Measurements from ENCODE around the gene HNF1A. TPM values are rescaled to one million over a fixed set of nuclear protein-coding genes. Genes with fewer than 3 reads are reported as not detected.

The HNF1A gene
- total and polyA plus RNA-seq, 8 donors: 0.89 to 14.5 (median 6.0) TPM

DNA sequence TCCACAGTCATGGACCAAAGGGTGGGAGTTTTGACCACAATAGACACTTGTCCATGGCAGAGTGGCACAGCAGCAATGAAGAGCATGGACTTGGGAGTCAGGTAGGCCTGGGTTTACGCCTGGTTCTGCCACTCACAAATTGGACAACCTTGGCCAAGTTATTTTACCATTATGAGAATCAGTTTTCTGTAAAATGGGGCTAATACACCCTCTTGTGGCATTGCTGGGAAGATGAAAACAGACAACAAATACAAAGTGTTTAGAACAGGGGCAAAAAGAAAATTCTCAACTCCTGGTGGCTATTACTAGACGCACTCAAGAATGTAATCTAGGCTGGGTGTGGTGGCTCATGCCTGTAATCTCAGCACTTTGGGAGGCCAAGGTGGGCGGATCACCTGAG lies 35.4 kb downstream of the HNF1A start:
- 62 to 87% (median 67%) methylated on average over 3 of the region's 3 CpGs for WGBS, 5 donors
- peaks cover 10 to 47% (median 37%) of the 10 kb centered on the region in 4 donors for H3K36me3 ChIP-seq
- no peaks in the 10 kb centered on the region for H3K9me3 ChIP-seq
- no peak overlapping the region for H3K27ac ChIP-seq
- no peak for DNase-seq
- intact Hi-C loops (cut with DNase I; ENCODE audit: low total_unique reads): no loop called here
- H3K27me3 ChIP-seq: no peaks in the 10 kb centered on the region
- H3K4me3 ChIP-seq: no peak overlapping the region
- TF ChIP-seq POLR2A (IDR thresholded peaks at IDR 0.05) (no peak), EP300 (IDR thresholded peaks at IDR 0.05) (no peak), POLR2AphosphoS5 (IDR thresholded peaks at IDR 0.05) (no peak)
- TF ChIP-seq, protein P1, sequence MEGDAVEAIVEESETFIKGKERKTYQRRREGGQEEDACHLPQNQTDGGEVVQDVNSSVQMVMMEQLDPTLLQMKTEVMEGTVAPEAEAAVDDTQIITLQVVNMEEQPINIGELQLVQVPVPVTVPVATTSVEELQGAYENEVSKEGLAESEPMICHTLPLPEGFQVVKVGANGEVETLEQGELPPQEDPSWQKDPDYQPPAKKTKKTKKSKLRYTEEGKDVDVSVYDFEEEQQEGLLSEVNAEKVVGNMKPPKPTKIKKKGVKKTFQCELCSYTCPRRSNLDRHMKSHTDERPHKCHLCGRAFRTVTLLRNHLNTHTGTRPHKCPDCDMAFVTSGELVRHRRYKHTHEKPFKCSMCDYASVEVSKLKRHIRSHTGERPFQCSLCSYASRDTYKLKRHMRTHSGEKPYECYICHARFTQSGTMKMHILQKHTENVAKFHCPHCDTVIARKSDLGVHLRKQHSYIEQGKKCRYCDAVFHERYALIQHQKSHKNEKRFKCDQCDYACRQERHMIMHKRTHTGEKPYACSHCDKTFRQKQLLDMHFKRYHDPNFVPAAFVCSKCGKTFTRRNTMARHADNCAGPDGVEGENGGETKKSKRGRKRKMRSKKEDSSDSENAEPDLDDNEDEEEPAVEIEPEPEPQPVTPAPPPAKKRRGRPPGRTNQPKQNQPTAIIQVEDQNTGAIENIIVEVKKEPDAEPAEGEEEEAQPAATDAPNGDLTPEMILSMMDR (IDR thresholded peaks at IDR 0.05): no peak
- peaks cover 6 to 21% (median 18%) of the 10 kb centered on the region in 4 donors for H3K4me1 ChIP-seq

DNA sequence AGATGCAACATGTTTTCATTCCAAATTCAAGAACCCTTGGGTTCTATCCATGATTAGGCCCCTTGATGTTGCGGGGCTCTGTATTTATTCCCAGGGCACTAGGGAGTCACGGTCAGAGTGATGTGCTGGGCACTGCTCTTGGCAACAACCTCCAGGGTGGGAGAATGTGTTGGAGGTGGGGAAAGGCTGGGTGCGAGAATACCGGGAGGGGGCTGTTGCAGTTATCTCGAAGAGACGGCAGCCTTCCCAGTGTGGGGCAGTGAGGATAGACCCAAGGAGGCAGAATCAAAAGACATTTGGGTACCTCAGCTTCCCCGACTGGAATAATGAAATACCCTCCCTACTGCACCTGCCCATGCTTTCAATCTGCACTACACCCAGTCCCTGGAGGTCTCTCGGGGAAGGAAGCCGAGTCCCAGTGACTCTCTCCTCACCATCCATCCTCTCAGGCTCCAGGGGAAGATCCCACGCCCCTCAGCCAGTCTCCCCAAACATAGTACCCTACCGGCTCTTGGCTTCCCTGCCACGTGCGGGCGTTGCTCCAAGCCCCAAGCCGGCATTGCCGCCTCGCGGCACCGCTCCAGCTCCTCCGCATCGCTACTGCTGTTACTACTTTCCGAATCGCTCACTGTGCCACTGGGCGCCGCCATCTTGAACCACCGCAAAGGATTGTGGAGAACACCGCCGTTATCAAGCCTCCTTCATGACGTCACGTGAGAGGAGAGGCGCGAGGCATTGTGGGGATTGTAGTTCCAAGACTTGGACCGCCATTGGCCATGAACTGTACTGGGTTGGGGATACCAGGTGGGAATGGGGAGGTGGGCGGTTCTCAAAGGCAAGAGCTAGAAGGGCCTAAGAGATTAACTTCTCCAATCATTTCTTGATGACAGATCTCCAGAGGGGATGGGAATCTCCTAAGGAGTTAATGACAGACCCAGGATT lies 37.8 kb downstream of the HNF1A start, which contains the start of gene C12orf43:
Gene C12orf43 (minus strand): TSS at position 663 of the 942 bp plus-strand sequence. CDS start 13 bp downstream, at position 650.
- WGBS, 5 donors: 0 to 1% (median 0%) methylated on average over 32 to 34 of the region's 34 CpGs
- peak within 1 kb of the TSS; percentile 61 to 88 (median 80) for H3K27ac ChIP-seq

DNA sequence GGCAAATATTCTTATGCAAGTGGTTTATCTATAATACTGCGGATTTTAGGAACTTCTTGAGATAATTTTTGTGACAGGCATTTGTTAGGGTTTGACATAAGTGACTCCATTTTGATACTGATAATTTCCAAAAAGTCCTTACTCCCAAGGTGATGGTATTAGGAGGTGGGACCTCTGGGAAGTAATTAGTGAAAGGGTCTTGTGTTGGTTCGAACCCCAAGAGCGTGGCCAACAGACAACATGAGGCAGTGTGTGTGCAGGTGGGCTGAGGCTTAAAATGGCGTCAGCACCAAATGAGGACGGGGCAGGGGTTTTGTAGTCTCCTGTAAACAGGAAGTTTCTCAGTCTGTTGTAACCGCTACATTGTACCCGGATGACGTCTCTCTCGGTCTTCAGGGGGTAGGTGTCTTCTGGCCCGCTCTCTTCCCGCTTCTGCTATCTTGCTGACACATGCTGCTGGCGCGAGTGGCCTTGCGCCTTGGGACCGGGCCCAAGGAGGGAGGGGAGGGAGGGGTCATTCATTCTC lies 39.7 kb downstream of the HNF1A start:
- intact Hi-C loops (cut with DNase I; ENCODE audit: low total_unique reads): no loop called here
- no peak for DNase-seq
- no peak for TF ChIP-seq POLR2A (IDR thresholded peaks at IDR 0.05)
- TF ChIP-seq EP300 (IDR thresholded peaks at IDR 0.05): no peak
- no peak for TF ChIP-seq POLR2AphosphoS5 (IDR thresholded peaks at IDR 0.05)
- no peak overlapping the region for H3K4me3 ChIP-seq
- WGBS, 5 donors: 81 to 90% (median 89%) methylated on average over 15 of the region's 15 CpGs
- no peak overlapping the region for H3K27ac ChIP-seq
- H3K4me1 ChIP-seq: peaks cover 6 to 30% (median 13%) of the 10 kb centered on the region in 4 donors
- H3K36me3 ChIP-seq: peaks cover 0 to 13% (median 7%) of the 10 kb centered on the region in 4 donors
- H3K9me3 ChIP-seq: no peaks in the 10 kb centered on the region
- H3K27me3 ChIP-seq: no peaks in the 10 kb centered on the region

More for the DNA sequence above, 37.8 kb downstream of the HNF1A start, which contains the start of gene C12orf43:
- peaks cover 0 to 26% (median 17%) of the 10 kb centered on the region in 4 donors for H3K36me3 ChIP-seq
- peaks cover 6 to 20% (median 13%) of the 10 kb centered on the region in 4 donors for H3K4me1 ChIP-seq
- H3K9me3 ChIP-seq: no peaks in the 10 kb centered on the region
- TF ChIP-seq POLR2AphosphoS5 (IDR thresholded peaks at IDR 0.05) (peak; percentile 64 to 91 (median 88)), EP300 (IDR thresholded peaks at IDR 0.05) (no peak)
- TF ChIP-seq, protein P1 (IDR thresholded peaks at IDR 0.05): peak in 1 of 7 experiments; percentile 30
- intact Hi-C loops (cut with DNase I; ENCODE audit: low total_unique reads): no loop called here
- peak; percentile 92 to 97 for DNase-seq
- no peaks in the 10 kb centered on the region for H3K27me3 ChIP-seq
- peak within 1 kb of the TSS; percentile 68 to 99 (median 88) for H3K4me3 ChIP-seq

DNA sequence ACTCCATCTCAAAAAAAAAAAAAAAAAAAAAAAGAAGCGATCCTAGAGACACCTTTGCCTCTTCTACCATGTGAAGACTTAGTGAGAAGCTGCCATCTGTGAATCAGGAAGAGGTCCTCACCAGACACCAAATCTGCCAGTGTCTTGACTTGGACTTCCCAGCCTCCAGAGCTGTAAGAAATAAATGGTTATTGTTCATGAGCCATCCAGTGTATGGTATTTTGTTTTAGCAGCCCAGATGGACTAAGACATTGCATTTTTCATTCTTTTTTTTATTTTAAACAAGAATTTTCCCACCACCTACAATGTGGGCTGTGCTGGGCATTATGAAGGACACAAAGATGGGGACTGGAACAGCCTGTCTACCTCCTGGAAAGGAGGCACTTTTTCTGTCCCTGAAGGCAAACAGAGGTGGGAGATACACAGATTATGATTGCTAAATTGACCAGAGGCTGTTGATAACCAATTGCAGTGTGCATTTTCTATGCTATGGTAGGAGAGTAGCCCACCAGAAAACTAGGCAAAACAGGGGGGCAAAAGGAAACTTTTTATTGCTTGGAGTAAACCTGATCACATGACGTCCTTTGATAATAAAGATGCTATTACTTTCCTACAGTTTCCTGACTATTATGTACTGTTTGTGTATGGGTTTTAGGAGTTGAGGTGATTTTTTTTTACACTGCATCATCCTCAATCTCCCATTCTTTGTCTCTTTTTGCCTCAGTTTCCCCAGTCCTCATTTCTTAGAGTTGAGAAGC lies 40.7 kb downstream of the HNF1A start:
- intact Hi-C loops (cut with DNase I; ENCODE audit: low total_unique reads): no loop called here
- H3K4me1 ChIP-seq: peaks cover 6 to 30% (median 13%) of the 10 kb centered on the region in 4 donors
- no peak overlapping the region for H3K4me3 ChIP-seq
- 80 to 98% (median 92%) methylated on average over 2 of the region's 2 CpGs for WGBS, 5 donors
- peaks cover 0 to 21% (median 2%) of the 10 kb centered on the region in 4 donors for H3K36me3 ChIP-seq
- H3K27ac ChIP-seq: no peak overlapping the region
- no peak for DNase-seq
- H3K27me3 ChIP-seq: no peaks in the 10 kb centered on the region
- no peaks in the 10 kb centered on the region for H3K9me3 ChIP-seq
- TF ChIP-seq, protein P1 (IDR thresholded peaks at IDR 0.05): no peak
- TF ChIP-seq EP300 (IDR thresholded peaks at IDR 0.05): no peak
- no peak for TF ChIP-seq POLR2AphosphoS5 (IDR thresholded peaks at IDR 0.05)
